BJ (cell line): ENCODE results near the gene LAMA4. TPM values are rescaled to one million over a fixed set of nuclear protein-coding genes. Genes with fewer than 3 reads are reported as not detected.

Experiments
- CTCF ChIA-PET: fragments of 350-600 bp; formaldehyde crosslinking; extraction: SDS; loops from one replicate; lab custom pipeline; 2021; ENCODE audit warnings: antibody characterized with exemption, inconsistent platforms; lab: Yijun Ruan, JAX
- POLR2A ChIA-PET: fragments of 300-600 bp; sonication (Branson Sonifier 250); formaldehyde crosslinking; extraction: SDS; loops from one replicate; lab custom pipeline; 2021; ENCODE audit warnings: antibody characterized with exemption; lab: Charles Lee
- DNase-seq: peaks from one replicate; pipeline ENCODE4 v3.0.0-alpha.2; 2011; ENCODE audit warnings: low read depth
- H3K27me3 ChIP-seq: 2 replicates; pipeline ENCODE4 v1.6.0; 2011; ENCODE audit warnings: low read length; ENCODE audit not compliant: control insufficient read depth, insufficient read depth
- H3K36me3 ChIP-seq: 2 replicates; pipeline ENCODE4 v1.5.1; 2011; ENCODE audit warnings: low read length; ENCODE audit not compliant: control insufficient read depth, insufficient read depth
- H3K4me3 ChIP-seq: 2 replicates; pipeline ENCODE4 v1.5.1; 2011; ENCODE audit warnings: low read depth, mild to moderate bottlenecking, control low read depth, low read length
- CTCF ChIP-seq: IDR thresholded peaks from 2 replicates; pipeline ENCODE4 v1.5.1; 2011; ENCODE audit warnings: low read depth, mild to moderate bottlenecking, control low read depth, inconsistent platforms, low read length, moderate library complexity; ENCODE audit not compliant: insufficient read depth
- polyA plus RNA-seq: library from polyadenylated mRNA; depleted of rRNA; stranded (reverse); fragments of >200 nt; gene quantifications from 2 replicates; pipeline ENCODE4 v1.2.3, GENCODE V29; 2011; rRNA removed
- small RNA-seq: library from RNA; depleted of rRNA; stranded (forward); fragments of <200 nt; gene quantifications from one replicate; pipeline ENCODE3, GENCODE V24; 2012; ENCODE audit warnings: low replicate concordance, low read depth; ENCODE audit not compliant: insufficient read length

LAMA4 gene
- polyA plus RNA-seq, 1 experiment, result 301 TPM

DNA sequence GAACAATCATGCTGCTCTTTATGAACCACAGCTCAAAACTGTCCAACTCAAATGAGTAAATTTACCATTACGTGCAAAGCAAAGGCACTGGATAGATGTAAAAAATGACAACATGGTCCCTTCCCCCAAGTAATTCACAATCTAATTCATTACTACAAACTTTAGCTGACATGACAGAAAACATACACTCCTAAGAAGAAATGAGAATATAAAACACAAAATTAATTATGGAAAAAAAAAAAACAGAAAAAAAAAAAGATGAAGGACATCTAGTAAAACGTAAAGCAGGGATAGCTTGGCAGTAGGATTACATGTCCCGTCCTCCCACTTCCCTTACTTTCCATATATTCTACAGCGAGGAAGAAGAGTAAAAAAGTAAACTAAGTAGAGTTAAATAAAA, 172.8 kb downstream of the LAMA4 start:
- CTCF ChIA-PET, result interaction anchor here (0.5 to 0.6 kb wide), 2 partner anchors 9 to 87 kb away, joined by 3 to 4 read pairs; no protein-coding TSS in a partner anchor
- TF ChIP-seq CTCF, result no peak
- H3K27me3 ChIP-seq, result no peaks in the 10 kb centered on the region
- peaks cover 3% of the 10 kb centered on the region; the same call in 1 of the 2 replicates for H3K36me3 ChIP-seq
- no peak for DNase-seq
- POLR2A ChIA-PET, result no interaction called here
- H3K4me3 ChIP-seq, result no peak overlapping the region

GRCh38 chr6:112066606-112067005, 187.8 kb downstream of the LAMA4 start:
- no peak for TF ChIP-seq CTCF
- POLR2A ChIA-PET, result no interaction called here
- CTCF ChIA-PET, result interaction anchor here (1.5 kb wide), 1 partner anchor 20 kb away, joined by 4 read pairs; the partner anchor contains the start of genes FAM229B and TUBE1
- no peaks in the 10 kb centered on the region for H3K27me3 ChIP-seq
- no peak for DNase-seq
- H3K4me3 ChIP-seq, result no peak overlapping the region
- no peaks in the 10 kb centered on the region for H3K36me3 ChIP-seq

DNA sequence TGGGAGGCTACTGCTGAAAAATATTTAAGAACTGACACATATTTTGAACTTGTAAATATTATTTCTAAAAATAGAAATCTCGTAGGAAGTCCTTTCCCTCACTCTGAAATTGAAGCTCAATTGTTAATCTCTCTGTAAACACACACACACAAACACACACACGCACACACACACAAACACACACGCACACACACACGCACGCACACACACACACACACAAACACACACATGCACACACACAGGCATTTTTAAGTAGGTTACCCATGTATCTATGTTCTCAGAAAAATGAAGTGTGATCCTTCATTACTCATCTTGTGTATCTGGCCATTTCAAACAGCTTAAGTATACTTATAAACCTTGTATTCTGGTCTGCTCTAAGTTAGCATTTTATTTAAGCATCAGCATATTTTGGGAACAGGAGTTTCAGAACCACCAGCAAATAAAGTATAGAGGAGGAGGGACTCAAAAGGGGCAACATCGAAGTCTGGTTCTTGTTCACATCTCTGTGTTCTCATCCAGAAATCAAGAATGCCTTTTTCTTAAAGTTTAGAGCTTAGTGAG, 188.9 kb downstream of the LAMA4 start:
- DNase-seq, result no peak
- CTCF ChIA-PET, result interaction anchor here (1.1 to 1.5 kb wide), 2 partner anchors 9 to 21 kb away, joined by 3 to 4 read pairs; partner anchors contain the start of genes FAM229B and TUBE1
- Histone ChIP-seq H3K36me3 (no peaks in the 10 kb centered on the region), H3K27me3 (no peaks in the 10 kb centered on the region), H3K4me3 (no peak overlapping the region)
- POLR2A ChIA-PET, result no interaction called here
- no peak for TF ChIP-seq CTCF

- POLR2A ChIA-PET, result no interaction called here
- no peaks in the 10 kb centered on the region for H3K36me3 ChIP-seq
- no peak for DNase-seq
- TF ChIP-seq CTCF, result no peak
- H3K4me3 ChIP-seq, result no peak overlapping the region
- no peaks in the 10 kb centered on the region for H3K27me3 ChIP-seq
- CTCF ChIA-PET, result interaction anchor here (0.8 kb wide), 1 partner anchor 11 kb away, joined by 3 read pairs; no protein-coding TSS in a partner anchor
These were observed 191.4 kb downstream of the LAMA4 start for GRCh38 chr6:112062966-112063365.

DNA sequence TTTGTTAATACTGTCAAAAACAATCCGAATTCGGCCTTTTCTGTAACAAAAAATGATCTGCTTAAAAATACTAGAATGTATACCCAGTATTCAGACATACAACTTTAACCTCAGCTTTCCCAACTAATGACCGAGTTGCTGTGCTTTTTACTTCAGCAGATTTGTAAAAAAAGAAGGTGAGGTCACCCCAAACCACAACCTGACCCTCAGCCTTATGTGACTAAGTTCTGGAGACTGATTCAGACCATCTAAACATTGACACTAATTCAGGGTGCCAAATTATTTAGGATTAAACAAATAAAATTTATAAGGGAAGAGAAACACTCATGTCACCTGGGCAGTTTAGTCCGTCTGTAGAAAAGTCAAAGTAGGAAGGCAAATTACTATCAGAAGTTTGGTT, 192.8 kb downstream of the LAMA4 start:
- H3K36me3 ChIP-seq, result no peaks in the 10 kb centered on the region
- ChIA-PET CTCF (interaction anchor here (0.6 to 1.6 kb wide), 4 partner anchors 8 to 86 kb away, joined by 3 to 5 read pairs (median 3); no protein-coding TSS in a partner anchor), POLR2A (no interaction called here)
- no peak for DNase-seq
- H3K27me3 ChIP-seq, result no peaks in the 10 kb centered on the region
- no peak overlapping the region for H3K4me3 ChIP-seq
- no peak for TF ChIP-seq CTCF

Small RNA genes within 50 kb of the gene (small RNA-seq; reads per million reads assigned to genes)
- gene RNU6-1226P, result not detected

Other genes with a start within 250 kb of the LAMA4 start
- gene CCN6, start 200.5 kb downstream of the LAMA4 start, polyA plus RNA-seq, result 0.07 TPM in 1 of 2 replicates, not detected in the other
- 16.6 and 36.1 TPM in 2 replicates for gene TUBE1, start 167.1 kb downstream of the LAMA4 start, polyA plus RNA-seq
- 26.8 and 40.7 TPM in 2 replicates for gene FAM229B, start 167.0 kb downstream of the LAMA4 start, polyA plus RNA-seq
- not detected in 2 replicates for gene RFPL4B, start 92.8 kb upstream of the LAMA4 start, polyA plus RNA-seq